Esophagus muscularis mucosa (tissue), 3 donors: Measurements from ENCODE around the gene SH3GL3.

ENCODE experiments used
- POLR2A ChIP-seq: fragments of 450-650 bp; IDR thresholded peaks from one replicate; pipeline ENCODE4 v1.6.1; 2017; ENCODE audit warnings: antibody characterized with exemption, moderate library complexity, mild to moderate bottlenecking, low read depth
- POLR2AphosphoS5 ChIP-seq, 2 donors: sonication (generic); formaldehyde crosslinking; IDR thresholded peaks; one replicate each; pipeline ENCODE4 v1.6.1; 2017; ENCODE audit warnings: antibody characterized with exemption in 2 of 2
- TF ChIP-seq, protein P1 (sequence below), 3 experiments: fragments of 200-600 bp in 2 of 3; fragments of 450-650 bp in 1 of 3; sonication (generic) in 2 of 3; IDR thresholded peaks; one replicate each; pipeline ENCODE4 v1.5.1; 2017 to 2019; ENCODE audit warnings: antibody characterized with exemption in 3 of 3, mild to moderate bottlenecking in 2 of 3, moderate library complexity in 1 of 3

DNA sequence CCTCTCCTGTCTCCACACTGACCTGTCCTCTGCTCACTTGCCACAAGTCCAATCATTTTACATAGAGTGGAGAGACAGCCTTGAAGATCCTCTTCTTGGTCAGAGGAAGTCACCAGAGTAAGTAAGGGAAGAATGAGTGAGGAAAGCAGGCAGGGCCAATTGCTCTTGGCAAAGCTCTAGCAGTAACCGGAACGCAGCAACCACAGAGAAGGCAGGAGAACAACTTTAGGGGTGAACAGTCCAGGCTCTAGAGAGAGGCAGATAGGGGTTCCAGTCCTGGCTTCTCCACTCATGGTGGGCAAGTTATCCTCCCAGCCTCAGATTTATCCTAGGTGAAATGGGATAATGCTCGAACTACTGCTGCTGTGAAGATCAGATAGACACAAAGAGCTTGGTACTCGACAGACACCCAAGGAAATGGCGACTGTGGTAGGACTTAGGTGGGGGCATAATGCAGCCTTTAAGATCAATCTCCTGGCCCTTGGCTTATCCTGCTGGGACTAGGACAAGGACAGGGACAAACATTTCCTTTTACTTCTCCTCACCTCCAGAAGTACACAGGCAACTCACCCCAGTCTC is 205.6 kb downstream of the SH3GL3 start:
- TF ChIP-seq, protein P1, sequence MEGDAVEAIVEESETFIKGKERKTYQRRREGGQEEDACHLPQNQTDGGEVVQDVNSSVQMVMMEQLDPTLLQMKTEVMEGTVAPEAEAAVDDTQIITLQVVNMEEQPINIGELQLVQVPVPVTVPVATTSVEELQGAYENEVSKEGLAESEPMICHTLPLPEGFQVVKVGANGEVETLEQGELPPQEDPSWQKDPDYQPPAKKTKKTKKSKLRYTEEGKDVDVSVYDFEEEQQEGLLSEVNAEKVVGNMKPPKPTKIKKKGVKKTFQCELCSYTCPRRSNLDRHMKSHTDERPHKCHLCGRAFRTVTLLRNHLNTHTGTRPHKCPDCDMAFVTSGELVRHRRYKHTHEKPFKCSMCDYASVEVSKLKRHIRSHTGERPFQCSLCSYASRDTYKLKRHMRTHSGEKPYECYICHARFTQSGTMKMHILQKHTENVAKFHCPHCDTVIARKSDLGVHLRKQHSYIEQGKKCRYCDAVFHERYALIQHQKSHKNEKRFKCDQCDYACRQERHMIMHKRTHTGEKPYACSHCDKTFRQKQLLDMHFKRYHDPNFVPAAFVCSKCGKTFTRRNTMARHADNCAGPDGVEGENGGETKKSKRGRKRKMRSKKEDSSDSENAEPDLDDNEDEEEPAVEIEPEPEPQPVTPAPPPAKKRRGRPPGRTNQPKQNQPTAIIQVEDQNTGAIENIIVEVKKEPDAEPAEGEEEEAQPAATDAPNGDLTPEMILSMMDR (IDR thresholded peaks at IDR 0.05), result no peak
- TF ChIP-seq POLR2AphosphoS5 (IDR thresholded peaks at IDR 0.05), result no peak
- TF ChIP-seq POLR2A, result no peak
